Testis (tissue), 3 donors: ENCODE data around the gene ARHGAP26. TPM values are rescaled to one million over a fixed set of nuclear protein-coding genes. Genes with fewer than 3 reads are reported as not detected.

Experiments
- DNase-seq: peaks from one replicate; pipeline ENCODE4 v3.0.0-alpha.2; 2019
- H3K27ac ChIP-seq, 2 donors: fragments of 200-600 bp; sonication (generic); one replicate each; pipeline ENCODE4 v1.5.1; 2019
- H3K27me3 ChIP-seq: fragments of 200-600 bp; sonication (generic); one replicate; pipeline ENCODE4 v1.5.1; 2019
- H3K36me3 ChIP-seq: fragments of 200-600 bp; sonication (generic); one replicate; pipeline ENCODE4 v1.5.1; 2017; ENCODE audit warnings: low read depth; ENCODE audit errors: missing control alignments
- H3K4me1 ChIP-seq: fragments of 200-600 bp; sonication (generic); one replicate; pipeline ENCODE4 v1.5.1; 2019
- H3K4me3 ChIP-seq, 2 donors: fragments of 200-600 bp; sonication (generic); one replicate each; pipeline ENCODE4 v1.5.1; 2017 to 2019
- H3K9me3 ChIP-seq: fragments of 200-600 bp; sonication (generic); one replicate; pipeline ENCODE4 v1.5.1; 2017
- POLR2A ChIP-seq: fragments of 450-650 bp; IDR thresholded peaks from one replicate; pipeline ENCODE4 v1.6.1; 2017; ENCODE audit warnings: antibody characterized with exemption, mild to moderate bottlenecking, moderate library complexity
- WGBS, 2 donors: methylation state at CpG; one replicate each; pipeline ENCODE4 v1.1.5; 2018; 5-methylcytosine and 5-hydroxymethylcytosine counted together
- intact Hi-C: fragments of 100-400 bp; cut with DNase I; formaldehyde crosslinking; loops from one replicate; pipeline ENCODE4 v1.15.1; 2023; ENCODE audit warnings: low total_unique reads
- polyA plus RNA-seq: library from polyadenylated mRNA; stranded (reverse); fragments of 350-450 nt; fragmentation: Illumina TruSeq; extraction: RNeasy Lipid Tissue Mini Kit (QIAGEN cat#74804); gene quantifications from one replicate; pipeline ENCODE4 v1.2.3, GENCODE V29; 2014; ENCODE audit warnings: low read depth, low replicate concordance; ENCODE audit not compliant: insufficient read depth
- total RNA-seq, 2 donors: library from RNA; depleted of rRNA; stranded (reverse); fragments of >200 nt; gene quantifications; one replicate each; pipeline ENCODE4 v1.2.3, GENCODE V29; 2016
- TF ChIP-seq, protein P1 (sequence below), 3 experiments: fragments of 450-650 bp in 2 of 3; fragments of 200-600 bp in 1 of 3; sonication (generic) in 1 of 3; IDR thresholded peaks; one replicate each; pipeline ENCODE4 v1.5.1; 2016 to 2019; ENCODE audit warnings: antibody characterized with exemption in 3 of 3, mild to moderate bottlenecking in 2 of 3, moderate library complexity in 1 of 3

ARHGAP26 gene
- total and polyA plus RNA-seq, 3 donors from 2014 or later: 33.8 to 98.7 (median 95.7) TPM

DNA sequence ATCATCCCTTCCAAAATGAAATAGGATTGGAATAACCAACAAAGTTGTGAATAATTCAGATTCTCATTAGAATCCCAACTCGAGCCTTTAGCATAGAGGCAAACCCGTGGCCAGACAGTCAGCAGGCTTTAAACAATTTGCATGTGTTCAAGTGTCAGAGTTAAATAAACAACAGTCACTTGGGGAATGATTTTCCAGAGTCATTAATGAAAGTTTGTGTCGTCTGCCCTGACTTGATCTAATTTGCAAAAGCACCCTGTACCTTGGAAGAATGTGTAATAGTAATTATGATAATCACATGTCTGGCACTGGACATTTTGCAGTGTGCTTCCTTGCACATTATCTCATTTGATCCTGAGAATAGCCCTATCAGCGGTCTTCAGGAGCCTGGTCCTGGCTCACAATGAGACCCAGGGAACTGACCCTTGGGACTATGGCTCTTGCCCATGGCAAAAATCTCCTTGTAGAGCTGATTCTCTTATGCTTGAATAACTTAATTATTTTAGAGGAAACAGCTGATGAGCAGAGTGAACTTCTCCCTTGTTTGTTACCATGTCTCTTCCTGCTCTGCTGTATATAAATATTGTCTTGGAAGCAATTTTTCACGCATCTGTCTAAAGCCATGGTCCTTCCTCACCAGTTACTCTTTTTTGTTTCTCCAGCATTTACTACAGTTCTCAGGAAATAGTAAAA lies 360.6 kb downstream of the ARHGAP26 start:
- intact Hi-C loops: no loop called here
- 40 to 53% methylated on average over 5 of the region's 5 CpGs for WGBS, 2 donors
- Histone ChIP-seq H3K27ac (no peak overlapping the region), H3K9me3 (no peaks in the 10 kb centered on the region), H3K27me3 (no peaks in the 10 kb centered on the region), H3K4me3 (no peak overlapping the region), H3K4me1 (peaks cover 21% of the 10 kb centered on the region), H3K36me3 (no peaks in the 10 kb centered on the region)
- DNase-seq: no peak
- TF ChIP-seq POLR2A: no peak

GRCh38 chr5:143131972-143132371 lies 361.8 kb downstream of the ARHGAP26 start:
- no peak for TF ChIP-seq POLR2A
- TF ChIP-seq, protein P1, sequence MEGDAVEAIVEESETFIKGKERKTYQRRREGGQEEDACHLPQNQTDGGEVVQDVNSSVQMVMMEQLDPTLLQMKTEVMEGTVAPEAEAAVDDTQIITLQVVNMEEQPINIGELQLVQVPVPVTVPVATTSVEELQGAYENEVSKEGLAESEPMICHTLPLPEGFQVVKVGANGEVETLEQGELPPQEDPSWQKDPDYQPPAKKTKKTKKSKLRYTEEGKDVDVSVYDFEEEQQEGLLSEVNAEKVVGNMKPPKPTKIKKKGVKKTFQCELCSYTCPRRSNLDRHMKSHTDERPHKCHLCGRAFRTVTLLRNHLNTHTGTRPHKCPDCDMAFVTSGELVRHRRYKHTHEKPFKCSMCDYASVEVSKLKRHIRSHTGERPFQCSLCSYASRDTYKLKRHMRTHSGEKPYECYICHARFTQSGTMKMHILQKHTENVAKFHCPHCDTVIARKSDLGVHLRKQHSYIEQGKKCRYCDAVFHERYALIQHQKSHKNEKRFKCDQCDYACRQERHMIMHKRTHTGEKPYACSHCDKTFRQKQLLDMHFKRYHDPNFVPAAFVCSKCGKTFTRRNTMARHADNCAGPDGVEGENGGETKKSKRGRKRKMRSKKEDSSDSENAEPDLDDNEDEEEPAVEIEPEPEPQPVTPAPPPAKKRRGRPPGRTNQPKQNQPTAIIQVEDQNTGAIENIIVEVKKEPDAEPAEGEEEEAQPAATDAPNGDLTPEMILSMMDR (IDR thresholded peaks at IDR 0.05): no peak
- intact Hi-C loops: no loop called here
- H3K4me1 ChIP-seq: peaks cover 28% of the 10 kb centered on the region

DNA sequence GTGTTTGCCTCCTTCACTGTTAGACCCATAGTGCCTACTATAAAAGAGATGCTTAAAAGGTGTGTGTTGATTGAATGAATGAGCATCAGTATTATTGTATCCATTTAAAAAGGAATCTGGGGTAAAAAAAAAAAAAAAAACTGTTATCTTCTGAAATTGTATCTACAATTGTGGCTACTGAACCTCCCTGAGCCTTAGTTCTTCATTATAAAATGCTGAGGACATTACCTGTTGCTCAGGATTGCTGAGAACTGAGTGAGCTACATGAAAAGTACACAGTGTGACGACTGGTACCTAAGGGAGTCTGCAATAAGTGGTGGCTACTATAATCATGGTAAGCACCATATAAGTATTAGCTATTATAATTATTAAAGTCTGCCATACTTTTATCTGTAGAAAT lies 362.6 kb downstream of the ARHGAP26 start:
- Histone ChIP-seq H3K9me3 (no peaks in the 10 kb centered on the region), H3K27me3 (no peaks in the 10 kb centered on the region), H3K27ac (no peak overlapping the region), H3K36me3 (no peaks in the 10 kb centered on the region), H3K4me1 (peaks cover 28% of the 10 kb centered on the region), H3K4me3 (no peak overlapping the region)
- DNase-seq: no peak
- intact Hi-C loops: no loop called here
- 56 to 79% methylated on average over 1 of the region's 1 CpG for WGBS, 2 donors
- TF ChIP-seq, protein P1 (IDR thresholded peaks at IDR 0.05): no peak
- TF ChIP-seq POLR2A: no peak

More at GRCh38 chr5:143131972-143132371, 361.8 kb downstream of the ARHGAP26 start:
- WGBS, 2 donors: 81 to 84% methylated on average over 6 of the region's 6 CpGs
- no peaks in the 10 kb centered on the region for H3K36me3 ChIP-seq
- no peak overlapping the region for H3K4me3 ChIP-seq
- no peaks in the 10 kb centered on the region for H3K9me3 ChIP-seq
- DNase-seq: no peak
- no peaks in the 10 kb centered on the region for H3K27me3 ChIP-seq
- H3K27ac ChIP-seq: no peak overlapping the region

DNA sequence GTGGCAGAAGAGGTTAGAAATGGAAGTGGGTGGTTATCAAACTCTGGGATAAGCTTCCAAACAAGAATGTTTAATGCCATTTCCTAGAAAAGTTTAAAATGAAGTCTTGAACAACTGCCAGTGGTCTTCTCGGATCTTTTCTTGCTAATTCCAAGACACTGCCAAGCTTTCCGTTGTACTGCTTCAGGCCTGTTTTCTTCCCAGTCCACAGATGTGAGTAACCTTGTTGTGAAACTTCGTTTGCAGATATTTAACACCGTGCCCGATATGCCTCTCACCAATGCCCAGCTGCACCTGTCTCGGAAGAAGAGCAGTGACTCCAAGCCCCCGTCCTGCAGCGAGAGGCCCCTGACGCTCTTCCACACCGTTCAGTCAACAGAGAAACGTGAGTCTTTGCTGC lies 363.5 kb downstream of the ARHGAP26 start:
- no peak for DNase-seq
- H3K27me3 ChIP-seq: no peaks in the 10 kb centered on the region
- TF ChIP-seq, protein P1 (IDR thresholded peaks at IDR 0.05): no peak
- no peak for TF ChIP-seq POLR2A
- intact Hi-C loops: no loop called here
- WGBS, 2 donors: 75 to 78% methylated on average over 11 of the region's 11 CpGs
- H3K27ac ChIP-seq: no peak overlapping the region
- no peaks in the 10 kb centered on the region for H3K9me3 ChIP-seq
- no peak overlapping the region for H3K4me3 ChIP-seq
- H3K4me1 ChIP-seq: peaks cover 26% of the 10 kb centered on the region
- H3K36me3 ChIP-seq: no peaks in the 10 kb centered on the region

DNA sequence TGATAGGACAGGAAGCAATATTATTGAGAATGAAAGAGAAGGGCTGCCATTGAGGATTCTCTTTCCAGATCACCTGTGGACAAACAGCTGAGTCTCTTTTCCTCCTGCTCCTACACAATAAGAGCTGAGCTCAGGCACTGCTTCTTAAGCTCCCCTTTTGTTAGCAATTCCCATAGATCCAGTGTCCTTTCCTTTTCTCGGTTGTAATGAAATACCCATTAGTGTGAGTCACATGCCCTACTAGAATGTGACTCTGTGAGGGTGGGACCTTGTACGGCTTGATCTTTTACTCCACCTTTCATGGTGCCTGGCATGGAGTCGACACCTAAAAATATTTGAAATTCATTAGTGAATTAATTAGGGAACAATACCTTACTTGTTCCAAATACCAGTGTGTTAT lies 364.1 kb downstream of the ARHGAP26 start:
- intact Hi-C loops: no loop called here
- Histone ChIP-seq H3K4me1 (peaks cover 27% of the 10 kb centered on the region), H3K27me3 (no peaks in the 10 kb centered on the region), H3K36me3 (no peaks in the 10 kb centered on the region), H3K4me3 (no peak overlapping the region), H3K27ac (no peak overlapping the region), H3K9me3 (no peaks in the 10 kb centered on the region)
- DNase-seq: no peak
- WGBS, 2 donors: 89% methylated on average over 3 of the region's 3 CpGs
- no peak for TF ChIP-seq POLR2A
- TF ChIP-seq, protein P1 (IDR thresholded peaks at IDR 0.05): no peak
